Motor neuron (in vitro differentiated cells): ENCODE results near the gene HNF1B. TPM values are rescaled to one million over a fixed set of nuclear protein-coding genes. Genes with fewer than 3 reads are reported as not detected.
A peak's percentile ranks its signal among the peaks of the same experiment; 100 is the strongest.

Experiments used
- ATAC-seq, 8 experiments: fragments of 200-7000 bp; cut with Tn5 transposase; replicated peaks in 6 of 8; 2 replicates each; pipeline ENCODE4 v1.8.0; 2021; ENCODE audit warnings: mild to moderate bottlenecking in 8 of 8, moderate library complexity in 8 of 8
- H3K27ac ChIP-seq, 2 donors: fragments of 250-450 bp; sonication (Bioruptor Pico); 2 replicates each; pipeline ENCODE4 v1.9.0; 2021; ENCODE audit warnings: antibody characterized with exemption in 2 of 2, mild to moderate bottlenecking in 2 of 2, moderate library complexity in 1 of 2
- H3K4me1 ChIP-seq, 2 donors: fragments of 250-450 bp; sonication (Bioruptor Pico); replicated peaks in 1 of 2; 2 replicates each; pipeline ENCODE4 v1.6.1; 2021; ENCODE audit warnings: antibody characterized with exemption in 2 of 2, mild to moderate bottlenecking in 2 of 2, moderate library complexity in 1 of 2
- H3K4me3 ChIP-seq, 5 donors: fragments of 250-450 bp; sonication (Bioruptor Pico); 2 replicates each; pipeline ENCODE4 v1.9.0; 2021; ENCODE audit warnings: antibody characterized with exemption in 5 of 5, mild to moderate bottlenecking in 5 of 5, moderate library complexity in 4 of 5
- WGBS, 10 experiments: fragments of 450-650 bp; shearing (Covaris generic); methylation state at CpG; one replicate each; pipeline ENCODE4 v1.0.0; 2022; 5-methylcytosine and 5-hydroxymethylcytosine counted together
- in situ Hi-C, 9 experiments: fragments of 400-800 bp; cut with MboI; loops; one replicate each; pipeline ENCODE4 v1.15.0; 2021; ENCODE audit warnings: low sequenced_read_pairs in 9 of 9, low pct_unique_long_range_greater_than_20kb in 2 of 9; ENCODE audit not compliant: unreplicated experiment in 9 of 9
- total RNA-seq, 8 experiments: library from RNA; unstranded; fragments of 300-600 nt; gene quantifications; 2 replicates each; pipeline versions ENCODE4 v1.2.3 to v1.2.4, GENCODE V29; 2022

The HNF1B gene
- total RNA-seq, 8 experiments from 2014 or later, result 0.05 to 0.66 (median 0.20) TPM; not detected in 1

DNA sequence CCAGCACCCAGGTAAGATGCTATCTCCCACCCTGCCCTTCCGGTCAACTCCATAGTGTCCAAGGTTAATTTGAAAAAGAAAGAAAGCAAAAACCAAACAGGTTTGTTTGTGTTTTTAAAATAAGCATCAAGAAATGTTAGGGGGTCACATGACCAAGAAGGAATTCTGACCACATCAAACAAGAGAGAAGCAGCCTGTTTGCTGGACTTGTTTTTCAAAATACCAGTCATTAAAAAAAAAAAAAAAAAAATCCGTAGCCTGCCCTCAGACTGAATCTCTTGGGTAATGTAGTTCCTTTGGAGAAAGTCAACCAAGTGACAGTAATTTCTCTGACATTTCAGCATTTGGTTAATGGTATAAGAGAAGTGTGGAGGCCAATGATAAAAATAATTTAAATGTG is 38.4 kb downstream of the HNF1B start:
- no peak overlapping the region for H3K4me3 ChIP-seq
- 60 to 100% (median 89%) methylated on average over 1 to 2 of the region's 2 CpGs; no CpG with 5 or more reads in 5 of the 10 experiments for WGBS, 10 experiments
- peaks cover 12% of the 10 kb centered on the region in 2 donors for H3K4me1 ChIP-seq
- no peak overlapping the region for H3K27ac ChIP-seq
- in situ Hi-C loops, result no loop called here
- no peak for ATAC-seq

DNA sequence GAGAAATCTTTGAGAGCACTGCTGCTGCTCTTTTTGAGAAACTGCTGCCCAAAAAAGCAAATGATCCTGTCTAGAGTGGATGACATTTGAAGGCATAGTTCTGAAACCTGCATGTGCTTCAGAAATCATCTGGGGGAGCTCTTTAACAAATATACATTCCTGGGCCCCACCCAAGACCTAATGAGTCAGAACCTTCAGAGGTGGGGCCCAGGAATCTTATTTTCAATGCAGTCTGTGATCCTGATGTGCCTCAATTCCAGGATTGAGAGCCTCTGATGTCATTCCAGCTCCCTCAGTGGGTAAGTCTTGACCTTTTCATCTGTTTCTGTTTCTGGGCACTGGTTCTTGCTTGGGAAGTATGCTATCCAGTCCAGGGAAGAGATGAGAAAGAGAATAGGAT is 42.3 kb downstream of the HNF1B start:
- Histone ChIP-seq H3K4me1 (no peaks in the 10 kb centered on the region), H3K27ac (no peak overlapping the region), H3K4me3 (no peak overlapping the region)
- in situ Hi-C loops, result no loop called here
- ATAC-seq, result peak in 3 of 8 experiments; percentile 81 to 98 (median 97)

DNA sequence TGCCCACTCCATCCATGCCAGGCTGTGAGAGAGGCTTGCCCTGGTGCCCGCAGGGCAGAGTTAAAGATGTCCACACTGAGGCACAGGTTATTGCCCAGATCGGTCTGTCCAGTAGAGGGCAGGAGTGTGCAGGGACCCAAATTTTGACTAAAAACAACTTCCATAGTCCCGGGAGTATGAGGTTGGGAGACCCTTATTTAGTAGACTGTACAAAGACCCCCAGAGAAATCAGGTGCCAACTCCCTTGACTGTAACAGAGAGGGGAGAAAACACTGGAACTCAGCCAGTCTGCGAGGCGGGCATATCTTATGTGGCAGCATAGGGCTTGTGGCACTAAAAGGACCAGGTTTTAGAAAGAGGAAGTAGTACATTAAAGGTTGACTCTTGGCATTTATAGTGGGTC is 43.4 kb downstream of the HNF1B start:
- H3K4me3 ChIP-seq, result no peak overlapping the region
- in situ Hi-C loops, result no loop called here
- no peaks in the 10 kb centered on the region for H3K4me1 ChIP-seq
- ATAC-seq, result peak in 1 of 8 experiments; percentile 26
- H3K27ac ChIP-seq, result no peak overlapping the region
- WGBS, 10 experiments, result 8 to 100% (median 59%) methylated on average over 1 to 4 of the region's 5 CpGs; no CpG with 5 or more reads in 4 of the 10 experiments

DNA sequence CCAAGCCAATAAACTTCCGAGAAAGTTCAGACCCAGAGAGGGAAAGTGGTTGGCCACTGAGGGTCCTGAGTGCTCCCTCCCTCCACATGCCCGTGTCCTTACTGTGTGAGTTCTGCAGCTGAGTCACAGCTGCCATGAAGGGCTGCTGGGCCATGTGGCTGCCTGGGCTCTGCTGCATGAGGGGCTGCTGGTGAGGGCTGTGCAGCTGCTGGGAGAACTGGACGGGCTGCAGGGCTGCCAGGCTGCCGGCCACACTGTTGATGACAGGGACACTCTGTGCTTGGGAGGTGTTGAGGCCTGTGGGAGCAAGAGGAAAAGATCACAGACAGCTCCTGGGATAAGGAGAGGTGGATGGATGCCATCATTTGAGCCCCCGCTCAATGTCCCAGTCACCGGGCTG is 44.0 kb downstream of the HNF1B start:
- Histone ChIP-seq H3K27ac (no peak overlapping the region), H3K4me3 (no peak overlapping the region), H3K4me1 (no peaks in the 10 kb centered on the region)
- 45 to 100% (median 95%) methylated on average over 1 to 4 of the region's 6 CpGs; no CpG with 5 or more reads in 4 of the 10 experiments for WGBS, 10 experiments
- ATAC-seq, result no peak
- in situ Hi-C loops, result no loop called here

DNA sequence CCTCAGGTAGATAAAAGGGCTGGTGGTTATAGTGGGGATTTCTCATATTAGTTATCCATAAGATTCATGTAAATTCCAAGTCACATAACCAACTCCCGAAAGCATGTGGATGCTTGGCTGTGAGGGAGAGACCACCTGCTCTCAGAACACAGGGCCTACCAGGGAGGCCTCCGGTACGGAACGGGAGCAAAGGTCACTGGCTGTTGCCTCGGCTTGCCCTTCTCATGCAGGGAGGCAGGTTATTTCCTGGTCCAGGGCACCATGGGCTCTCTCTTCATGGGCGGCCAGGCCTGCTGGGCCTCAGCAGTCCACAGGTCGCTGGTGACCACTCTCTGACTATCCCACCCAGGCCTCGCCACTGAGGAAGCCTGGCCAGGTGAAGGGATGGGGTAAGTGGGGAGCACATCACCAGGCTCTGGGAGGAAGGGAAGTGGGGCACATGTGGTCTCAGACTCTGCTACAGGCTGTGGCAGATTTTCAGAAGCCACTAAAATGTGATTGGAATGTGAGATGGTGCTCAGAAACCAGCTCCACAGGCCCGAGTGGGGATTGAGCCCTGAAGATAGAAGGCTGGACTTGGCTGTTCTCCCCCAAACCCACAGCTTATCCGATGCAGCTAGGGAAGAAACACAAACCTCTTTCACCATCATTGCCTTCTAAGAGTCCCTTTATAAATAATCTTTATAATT is 45.4 kb downstream of the HNF1B start:
- ATAC-seq, result no peak
- WGBS, 10 experiments, result 0 to 95% (median 90%) methylated on average over 1 to 8 of the region's 10 CpGs; no CpG with 5 or more reads in 3 of the 10 experiments
- Histone ChIP-seq H3K4me1 (no peaks in the 10 kb centered on the region), H3K27ac (no peak overlapping the region), H3K4me3 (no peak overlapping the region)
- in situ Hi-C loops, result no loop called here

DNA sequence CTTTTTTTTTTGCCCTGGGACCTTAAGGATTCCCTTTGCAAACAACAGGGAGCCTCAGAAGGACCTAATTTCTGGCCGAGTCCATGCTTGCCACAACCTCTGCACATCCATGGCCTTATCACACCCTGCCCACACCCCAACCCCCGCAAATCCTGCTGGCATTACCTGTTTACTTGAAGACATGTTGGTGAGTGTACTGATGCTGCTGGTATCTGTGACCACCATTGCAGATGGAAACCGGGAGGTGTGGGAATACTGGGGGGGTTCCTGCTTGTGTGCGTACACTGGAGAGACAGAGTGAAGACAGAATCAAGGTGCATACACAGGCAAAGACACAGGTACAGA is 46.0 kb downstream of the HNF1B start:
- 20 to 100% (median 100%) methylated on average over 1 to 2 of the region's 4 CpGs; no CpG with 5 or more reads in 6 of the 10 experiments for WGBS, 10 experiments
- in situ Hi-C loops, result no loop called here

DNA sequence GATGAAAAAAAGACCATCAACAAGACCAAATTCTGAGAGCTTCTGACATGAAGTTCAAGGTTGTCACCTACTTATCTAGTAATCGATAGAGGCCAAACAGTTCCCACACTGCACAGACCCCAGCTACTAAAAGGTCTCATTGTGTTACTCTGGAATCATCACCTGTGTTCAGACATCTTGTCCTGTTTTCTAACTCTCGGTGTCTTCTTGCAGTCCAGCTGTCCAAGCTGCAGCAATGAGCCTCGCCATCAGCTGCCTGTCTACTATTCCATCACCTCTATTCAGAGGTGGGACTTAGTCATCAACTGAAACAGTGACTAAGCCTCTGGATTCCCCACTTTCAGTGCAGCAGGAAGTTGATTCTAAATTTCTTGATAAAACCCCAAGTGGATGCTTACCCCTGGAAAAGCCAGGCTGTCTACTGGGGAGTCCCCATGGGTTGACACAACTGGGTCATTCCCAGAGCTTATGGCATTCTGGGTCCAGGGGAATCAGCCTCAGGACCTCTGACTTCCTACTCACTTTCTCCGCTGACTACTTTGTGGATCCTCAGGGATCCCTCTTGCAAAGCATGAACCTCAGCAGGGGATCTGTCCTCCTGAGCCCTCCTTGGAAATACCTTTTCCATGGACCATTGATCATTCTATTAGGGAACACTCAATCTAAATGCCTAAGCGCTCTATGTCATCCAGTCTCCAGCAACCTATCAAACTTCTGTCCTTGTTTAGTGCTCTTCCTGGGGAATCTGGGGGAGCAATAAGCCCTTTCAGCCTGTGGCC is 46.5 kb downstream of the HNF1B start:
- in situ Hi-C loops, result no loop called here
- peak in 1 of 8 experiments; percentile 48 for ATAC-seq
- no peaks in the 10 kb centered on the region for H3K4me1 ChIP-seq

More for the DNA sequence above, 46.0 kb downstream of the HNF1B start:
- ATAC-seq, result no peak
- H3K4me1 ChIP-seq, result no peaks in the 10 kb centered on the region
- H3K4me3 ChIP-seq, result no peak overlapping the region
- no peak overlapping the region for H3K27ac ChIP-seq

DNA sequence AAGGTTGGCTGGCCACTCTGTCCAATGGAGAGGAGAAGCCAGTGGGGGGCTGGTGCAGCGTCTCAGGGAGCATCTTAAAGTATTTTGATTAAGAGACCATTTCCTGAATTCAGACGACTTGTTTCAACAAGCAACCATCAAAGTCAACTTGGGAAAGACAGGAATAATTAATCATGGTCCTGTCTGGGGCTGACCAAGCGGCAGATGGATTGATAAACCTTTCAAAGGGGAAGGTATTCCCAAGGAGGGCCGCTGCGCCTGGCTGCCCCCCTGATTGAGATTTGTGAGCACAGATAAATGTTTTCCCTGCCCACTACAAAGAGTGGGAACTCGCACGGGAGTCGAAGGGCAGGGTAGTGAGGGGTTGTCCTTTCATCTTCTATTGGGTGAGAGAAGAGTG is 47.5 kb downstream of the HNF1B start:
- Histone ChIP-seq H3K4me1 (no peaks in the 10 kb centered on the region), H3K4me3 (no peak overlapping the region), H3K27ac (no peak overlapping the region)
- in situ Hi-C loops, result no loop called here
- ATAC-seq, result no peak
- 33 to 94% (median 73%) methylated on average over 2 to 7 of the region's 8 CpGs; no CpG with 5 or more reads in 2 of the 10 experiments for WGBS, 10 experiments

More for the DNA sequence above, 46.5 kb downstream of the HNF1B start:
- Histone ChIP-seq H3K27ac (no peak overlapping the region), H3K4me3 (no peak overlapping the region)
- WGBS, 10 experiments, result 10 to 100% (median 85%) methylated on average over 1 to 4 of the region's 5 CpGs; no CpG with 5 or more reads in 2 of the 10 experiments

DNA sequence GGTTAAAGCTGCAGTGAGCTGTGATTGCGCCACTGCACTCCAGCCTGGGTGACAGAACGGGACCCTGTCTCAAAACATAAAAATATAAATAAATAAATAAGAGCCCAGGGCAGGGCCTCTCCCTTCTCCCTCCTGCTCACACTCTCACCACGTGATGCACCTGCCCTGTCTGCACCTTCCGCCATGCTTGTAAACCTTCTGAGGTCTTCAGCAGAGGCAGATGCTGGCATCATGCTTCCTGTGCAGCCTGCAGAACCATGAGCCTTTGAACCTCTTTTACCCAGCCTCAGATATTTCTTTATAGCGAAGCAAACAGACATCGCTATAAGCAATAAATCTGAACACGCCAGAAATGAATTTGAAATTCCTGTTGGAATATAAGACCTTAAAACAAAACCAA is 48.5 kb downstream of the HNF1B start:
- Histone ChIP-seq H3K4me3 (no peak overlapping the region), H3K27ac (no peak overlapping the region), H3K4me1 (no peaks in the 10 kb centered on the region)
- ATAC-seq, result no peak
- in situ Hi-C loops, result no loop called here
- 40 to 100% (median 93%) methylated on average over 1 to 7 of the region's 7 CpGs; no CpG with 5 or more reads in 1 of the 10 experiments for WGBS, 10 experiments

DNA sequence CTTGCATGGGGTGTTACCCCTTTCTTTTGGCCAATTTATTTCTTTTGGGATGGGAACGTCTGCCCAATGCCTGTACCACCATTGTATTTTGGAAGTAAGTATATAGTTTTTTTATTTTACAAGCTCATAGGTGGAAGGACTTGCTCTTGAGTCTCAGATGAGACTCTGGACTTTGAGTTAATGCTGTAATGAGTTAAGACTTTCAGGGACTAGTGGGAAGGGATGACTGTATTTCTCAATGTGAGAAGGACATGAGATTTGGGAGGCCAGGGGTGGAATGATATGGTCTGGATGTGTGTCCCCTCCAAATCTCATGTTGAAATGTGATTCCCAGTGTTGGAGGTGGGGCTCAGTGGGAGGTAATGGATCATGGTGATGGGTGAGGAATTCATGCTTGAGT is 49.1 kb downstream of the HNF1B start:
- no peak for ATAC-seq
- in situ Hi-C loops, result no loop called here
- H3K4me3 ChIP-seq, result no peak overlapping the region
- H3K27ac ChIP-seq, result no peak overlapping the region
- 9 to 100% (median 60%) methylated on average over 1 of the region's 1 CpG; no CpG with 5 or more reads in 6 of the 10 experiments for WGBS, 10 experiments
- no peaks in the 10 kb centered on the region for H3K4me1 ChIP-seq

DNA sequence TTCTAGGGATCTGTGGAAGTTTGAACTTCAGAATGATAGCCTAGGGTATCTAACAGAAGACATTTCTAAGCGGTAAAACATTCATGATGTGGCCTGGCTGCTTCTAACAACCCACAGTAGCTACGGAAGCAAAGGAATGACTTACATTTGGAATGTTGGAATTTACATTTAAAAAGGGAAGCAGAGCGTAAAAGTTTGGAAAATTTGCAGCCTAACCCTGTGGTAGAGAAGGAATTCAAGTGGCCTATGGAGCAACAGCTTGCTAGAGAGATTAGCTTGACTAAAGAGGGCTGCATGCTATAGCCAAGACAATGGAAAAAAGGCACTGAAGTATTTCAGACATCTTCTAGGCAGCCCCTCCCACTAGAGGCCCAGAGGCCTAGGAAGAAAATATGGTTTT is 50.1 kb downstream of the HNF1B start:
- in situ Hi-C loops, result no loop called here
- Histone ChIP-seq H3K27ac (no peak overlapping the region), H3K4me3 (no peak overlapping the region), H3K4me1 (no peaks in the 10 kb centered on the region)
- ATAC-seq, result no peak
- 44 to 100% (median 81%) methylated on average over 1 to 3 of the region's 3 CpGs; no CpG with 5 or more reads in 2 of the 10 experiments for WGBS, 10 experiments

DNA sequence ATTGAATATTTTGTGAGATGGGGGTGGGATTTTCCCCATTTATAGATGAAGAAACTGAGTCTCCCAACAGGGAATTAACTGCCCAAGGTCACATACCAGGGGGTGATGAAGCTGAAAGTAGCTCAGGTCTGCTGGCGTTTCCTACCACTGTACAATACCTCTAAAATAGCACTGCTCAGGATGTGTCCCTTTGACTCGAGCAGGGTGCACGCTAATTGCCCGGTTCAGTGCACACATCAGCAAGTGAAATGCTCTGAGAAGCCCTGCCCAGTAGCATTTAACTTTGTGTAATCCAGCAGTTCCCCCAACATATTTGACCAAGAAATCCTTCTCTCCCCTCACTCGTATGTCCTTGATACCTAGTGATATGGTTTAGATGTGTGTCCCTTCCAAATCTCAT is 51.5 kb downstream of the HNF1B start:
- Histone ChIP-seq H3K27ac (no peak overlapping the region), H3K4me3 (no peak overlapping the region), H3K4me1 (no peaks in the 10 kb centered on the region)
- ATAC-seq, result no peak
- in situ Hi-C loops, result no loop called here
- 33 to 86% (median 64%) methylated on average over 1 to 4 of the region's 5 CpGs; no CpG with 5 or more reads in 4 of the 10 experiments for WGBS, 10 experiments

DNA sequence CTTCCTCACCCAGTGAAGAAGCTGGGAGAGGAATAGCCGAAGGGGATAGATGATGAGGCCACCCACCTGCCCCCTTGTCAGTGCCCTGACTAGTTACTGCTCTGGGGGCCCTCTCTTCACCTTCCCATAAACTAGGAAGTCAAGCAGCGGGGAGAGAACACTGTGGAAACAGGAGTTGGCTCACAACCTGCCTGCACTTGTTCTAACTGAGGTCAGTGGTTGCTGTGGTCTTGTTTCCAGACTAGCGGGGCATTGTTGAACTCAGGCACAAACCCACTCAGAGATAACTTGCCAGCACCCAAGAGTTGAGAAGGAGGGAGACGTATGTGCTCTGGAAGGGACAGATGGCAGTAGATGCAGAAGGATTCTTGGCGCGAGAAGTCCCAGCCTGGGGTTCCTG is 53.1 kb downstream of the HNF1B start:
- 17 to 100% (median 86%) methylated on average over 1 to 4 of the region's 6 CpGs; no CpG with 5 or more reads in 3 of the 10 experiments for WGBS, 10 experiments
- no peak for ATAC-seq
- in situ Hi-C loops, result no loop called here
- Histone ChIP-seq H3K4me3 (no peak overlapping the region), H3K27ac (no peak overlapping the region), H3K4me1 (no peaks in the 10 kb centered on the region)
